SK-N-MC (cell line): ENCODE measurements around the gene ZDHHC13.

Experiments used
- EZH2 ChIP-seq: fragments of 200-600 bp; sonication (generic); IDR thresholded peaks from one replicate; pipeline ENCODE4 v1.6.1; 2017; ENCODE audit warnings: antibody characterized with exemption
- FOXP2 ChIP-seq: optimal IDR thresholded peaks from 2 replicates; pipeline ENCODE3; 2011; ENCODE audit warnings: mild to moderate bottlenecking, moderate library complexity; ENCODE audit not compliant: insufficient read depth; ENCODE audit errors: extremely low read length, control extremely low read depth
- POLR2AphosphoS5 ChIP-seq: IDR thresholded peaks from 2 replicates; pipeline ENCODE4 v1.6.1; 2012; ENCODE audit warnings: mild to moderate bottlenecking, low read depth, low read length, borderline replicate concordance

GRCh38 chr11:19193916-19194315 is 76.9 kb downstream of the ZDHHC13 start:
- TF ChIP-seq EZH2 (no peak), POLR2AphosphoS5 (no peak), FOXP2 (no peak)
